Measurements from ENCODE around the gene NVL. TPM values are rescaled to one million over a fixed set of nuclear protein-coding genes. Genes with fewer than 3 reads are reported as not detected.
A peak's percentile ranks its signal among the peaks of the same experiment; 100 is the strongest.
"Not testable (repeated sequence)": the region's sequence is repeated elsewhere in the genome, so short reads cannot be mapped to it uniquely, and the experiment has no call there.

The NVL gene
- total RNA-seq, 1 donor from 2014 or later: 30.4 TPM

DNA sequence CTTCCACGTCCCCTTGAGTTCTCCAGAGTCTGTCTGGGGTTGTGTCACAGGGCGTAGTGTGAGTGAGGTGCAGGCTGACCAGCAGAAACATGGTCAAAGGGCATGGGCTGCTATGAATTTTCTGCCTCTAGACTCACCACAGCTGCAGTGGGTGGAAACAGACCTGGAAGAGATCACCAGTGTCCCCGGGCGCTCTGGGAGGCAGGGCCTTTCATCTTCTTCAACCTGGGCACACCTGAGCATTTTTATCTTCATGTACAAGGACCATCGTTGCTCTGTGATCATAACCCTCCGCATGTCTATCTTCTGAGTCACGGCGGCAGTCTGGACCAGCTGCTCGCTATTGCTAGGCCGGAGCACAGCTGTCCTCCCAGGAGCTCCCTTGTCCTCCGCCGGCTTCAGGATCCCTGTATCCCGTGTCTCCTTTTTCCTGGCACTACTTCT lies 117.3 kb downstream of the NVL start:
- DNase-seq (ENCODE audit: low spot score) (no peak), ATAC-seq (no peak)
- intact Hi-C loops (cut with DNase I): no loop called here

DNA sequence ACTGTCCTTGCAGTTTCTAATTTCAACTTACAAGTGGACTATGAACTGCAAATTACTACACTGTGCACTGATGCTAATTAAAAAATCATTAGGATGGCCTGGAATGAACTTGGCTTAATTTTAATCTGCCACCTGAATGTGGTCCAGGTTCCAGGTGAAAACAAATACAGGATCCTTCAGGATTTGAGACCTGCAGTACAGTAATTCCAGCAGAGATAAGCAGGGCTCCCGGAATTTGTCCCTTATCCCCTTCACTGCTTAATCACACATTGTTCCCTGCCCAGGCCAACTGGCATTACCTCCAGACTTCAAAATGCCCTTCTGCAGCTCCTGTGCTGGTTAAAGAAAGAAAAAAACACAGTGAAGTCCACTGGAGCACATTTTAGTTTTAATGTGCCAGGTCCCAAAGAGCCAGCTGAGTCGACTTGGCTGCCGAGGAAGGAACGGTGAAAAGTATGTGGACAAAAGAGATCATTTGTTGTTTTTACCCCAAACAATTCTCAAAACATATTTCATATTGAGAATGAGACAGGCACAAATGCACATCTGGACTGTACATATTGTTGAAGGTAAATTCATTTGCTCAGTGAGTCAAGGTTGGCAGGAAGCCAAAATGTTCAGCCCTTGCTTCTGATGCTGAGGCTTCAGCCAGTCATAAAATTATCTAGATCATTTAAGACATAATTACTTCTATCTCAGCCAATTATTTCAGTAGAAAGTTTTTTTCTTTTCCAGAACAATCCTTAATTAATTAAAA lies 118.6 kb downstream of the NVL start:
- no peak for DNase-seq (ENCODE audit: low spot score)
- intact Hi-C loops (cut with DNase I): no loop called here
- no peak for ATAC-seq

DNA sequence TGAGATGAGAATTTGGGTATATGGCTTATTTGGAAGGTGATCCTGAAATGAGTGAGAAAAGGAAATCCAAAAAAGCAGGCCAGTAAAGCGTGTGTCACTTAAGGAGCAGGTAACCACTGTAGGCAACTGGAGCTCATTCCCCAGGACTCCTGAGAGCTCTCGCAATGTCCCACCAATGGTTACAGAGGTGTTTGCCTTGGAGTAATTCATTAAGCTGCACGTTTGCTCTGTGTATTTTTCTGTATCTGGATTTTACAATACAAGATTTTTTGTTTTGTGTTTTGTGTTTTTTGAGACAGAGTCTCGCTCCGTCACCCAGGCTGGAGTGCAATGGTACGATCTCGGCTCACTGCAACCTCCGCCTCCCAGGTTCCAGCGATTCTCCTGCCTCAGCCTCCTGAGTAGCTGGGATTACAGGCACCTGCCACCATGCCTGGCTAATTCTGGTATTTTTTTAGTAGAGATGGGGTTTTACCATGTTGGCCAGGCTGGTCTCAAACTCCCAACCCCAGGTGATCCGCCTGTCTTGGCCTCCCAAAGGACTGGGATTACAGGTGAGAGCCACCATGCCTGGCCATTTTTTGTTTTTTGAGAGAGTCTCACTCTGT lies 123.9 kb downstream of the NVL start:
- ATAC-seq; intact Hi-C loops (cut with DNase I); DNase-seq (ENCODE audit: low spot score): not testable (repeated sequence)

GRCh38 chr1:224205438-224205840 lies 124.5 kb downstream of the NVL start:
- intact Hi-C loops (cut with DNase I): no loop called here
- ATAC-seq: peak; percentile 21
- no peak for DNase-seq (ENCODE audit: low spot score)

DNA sequence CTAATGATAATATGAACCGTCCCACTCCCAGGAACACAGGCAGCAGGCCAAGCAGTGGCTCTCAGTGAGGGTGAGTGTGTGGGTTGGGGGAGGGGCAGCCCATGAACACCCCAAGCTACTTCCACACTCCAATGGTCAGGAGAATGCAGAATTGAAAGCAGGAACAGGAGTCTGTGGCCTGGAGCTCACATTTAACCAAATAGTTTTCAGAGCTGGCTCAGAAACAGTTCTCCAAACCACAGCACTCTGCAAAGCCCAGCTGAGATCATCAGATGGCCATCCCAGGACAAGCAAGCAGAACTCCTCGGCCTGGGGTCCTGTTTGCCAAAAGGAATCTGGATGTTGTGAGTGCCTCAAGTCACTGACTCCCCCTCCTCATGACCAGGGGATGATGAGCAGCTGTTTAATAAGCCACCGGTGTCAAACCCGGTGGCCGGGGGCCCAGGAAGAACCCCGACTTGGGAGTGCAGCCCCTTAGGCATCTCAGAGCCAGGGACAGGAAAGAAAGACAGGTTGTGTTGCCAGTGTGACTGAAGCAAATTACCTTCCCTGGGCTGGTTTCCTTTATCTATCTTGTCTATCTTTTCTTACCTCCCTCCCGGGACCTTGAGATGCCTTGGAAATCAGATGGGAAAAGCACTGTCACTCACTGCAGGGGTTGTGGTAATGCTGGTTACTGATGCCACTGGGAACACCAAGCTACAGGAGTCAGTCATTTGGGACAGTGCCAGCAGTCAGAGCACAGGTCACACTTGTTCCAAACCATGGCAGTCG lies 126.5 kb downstream of the NVL start:
- ATAC-seq: peak; percentile 83

DNA sequence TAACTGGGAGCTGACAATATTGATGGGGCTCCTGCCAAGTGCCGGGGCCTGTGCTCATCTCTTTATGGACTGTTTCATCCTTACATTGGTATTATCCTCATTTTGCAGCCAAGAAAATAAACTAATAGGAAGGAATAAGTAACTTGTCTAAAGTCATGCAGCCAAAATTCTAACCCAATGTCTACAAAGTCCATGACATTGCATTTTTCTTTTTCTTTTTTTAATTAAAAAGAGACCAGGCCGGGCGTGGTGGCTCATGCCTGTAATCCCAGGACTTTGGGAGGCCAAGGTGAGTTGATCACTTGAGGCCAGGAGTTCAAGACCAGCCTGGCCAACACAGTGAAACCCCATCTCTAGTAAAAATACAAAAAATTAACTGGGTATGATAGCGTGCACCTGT lies 128.1 kb downstream of the NVL start:
- DNase-seq (ENCODE audit: low spot score): no peak
- intact Hi-C loops (cut with DNase I): no loop called here
- no peak for ATAC-seq

More for the DNA sequence above, 126.5 kb downstream of the NVL start:
- DNase-seq (ENCODE audit: low spot score): peak; percentile 72
- intact Hi-C loops (cut with DNase I): no loop called here

GRCh38 chr1:224201383-224201782 lies 128.6 kb downstream of the NVL start:
- intact Hi-C loops (cut with DNase I): no loop called here
- ATAC-seq (no peak), DNase-seq (ENCODE audit: low spot score) (no peak)

DNA sequence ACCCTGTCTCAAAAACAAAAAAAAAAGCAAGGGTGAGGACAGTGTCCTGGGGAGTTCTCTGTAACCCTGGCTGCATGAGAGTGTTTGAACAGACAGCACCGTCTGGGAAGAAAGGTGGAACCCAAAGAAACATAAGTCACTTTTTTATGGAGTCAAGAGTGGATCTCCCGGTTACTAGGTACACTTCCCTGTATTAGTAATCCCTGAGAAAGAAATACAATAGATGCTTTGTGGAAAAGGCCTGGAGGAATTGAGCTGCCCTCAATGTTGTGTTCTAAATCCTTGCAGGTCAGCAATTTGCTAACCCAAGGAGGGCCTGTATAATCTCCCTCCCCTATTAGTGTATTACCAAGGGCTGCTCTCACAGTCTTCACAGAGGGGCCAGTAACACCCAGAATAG lies 130.3 kb downstream of the NVL start:
- DNase-seq (ENCODE audit: low spot score): no peak
- intact Hi-C loops (cut with DNase I): no loop called here

DNA sequence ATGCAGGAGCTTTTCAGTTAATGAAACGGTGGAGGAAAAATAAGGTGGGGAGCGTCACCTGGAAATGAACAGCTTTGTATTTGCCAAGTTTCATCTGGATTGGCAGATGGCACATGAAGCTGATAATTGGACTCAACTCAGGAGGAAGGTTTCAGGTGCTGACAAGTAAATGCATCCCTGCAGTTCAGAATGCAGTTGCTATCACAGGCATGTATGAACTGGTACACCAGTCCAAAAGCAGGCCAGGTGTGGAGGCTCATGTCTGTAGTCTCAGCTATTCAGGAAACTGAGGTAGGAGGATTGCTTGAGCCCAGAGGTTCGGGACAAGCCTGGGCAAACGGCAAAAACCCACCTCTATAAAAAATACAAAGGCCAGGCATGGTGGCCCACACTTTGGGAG lies 131.4 kb downstream of the NVL start:
- intact Hi-C loops (cut with DNase I): no loop called here
- no peak for DNase-seq (ENCODE audit: low spot score)
- ATAC-seq: no peak

More for the DNA sequence above, 130.3 kb downstream of the NVL start:
- ATAC-seq: no peak

GRCh38 chr1:224196813-224197600 lies 133.0 kb downstream of the NVL start:
- DNase-seq (ENCODE audit: low spot score) (no peak), ATAC-seq (no peak)
- intact Hi-C loops (cut with DNase I): no loop called here

- intact Hi-C loops (cut with DNase I): loop anchor here (2.0 kb wide), 1 partner anchor 37 kb away; no protein-coding TSS in a partner anchor
- ATAC-seq (no peak), DNase-seq (ENCODE audit: low spot score) (no peak)
These were observed 136.5 kb downstream of the NVL start for GRCh38 chr1:224193319-224193966.

GRCh38 chr1:224192082-224192788 lies 137.7 kb downstream of the NVL start:
- intact Hi-C loops (cut with DNase I): loop anchor here (2.0 kb wide), 1 partner anchor 35 kb away; no protein-coding TSS in a partner anchor
- DNase-seq (ENCODE audit: low spot score): no peak
- ATAC-seq: no peak

DNA sequence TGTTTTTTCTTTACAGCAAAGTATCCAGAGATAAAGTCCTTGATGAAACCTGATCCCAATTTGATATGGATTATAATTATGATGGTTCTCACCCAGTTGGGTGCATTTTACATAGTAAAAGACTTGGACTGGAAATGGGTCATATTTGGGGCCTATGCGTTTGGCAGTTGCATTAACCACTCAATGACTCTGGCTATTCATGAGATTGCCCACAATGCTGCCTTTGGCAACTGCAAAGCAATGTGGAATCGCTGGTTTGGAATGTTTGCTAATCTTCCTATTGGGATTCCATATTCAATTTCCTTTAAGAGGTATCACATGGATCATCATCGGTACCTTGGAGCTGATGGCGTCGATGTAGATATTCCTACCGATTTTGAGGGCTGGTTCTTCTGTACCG lies 140.4 kb downstream of the NVL start:
- DNase-seq (ENCODE audit: low spot score) (no peak), ATAC-seq (no peak)
- intact Hi-C loops (cut with DNase I): no loop called here

GRCh38 chr1:224188286-224188685 lies 141.7 kb downstream of the NVL start:
- ATAC-seq: no peak
- no peak for DNase-seq (ENCODE audit: low spot score)
- intact Hi-C loops (cut with DNase I): no loop called here

- DNase-seq (ENCODE audit: low spot score) (no peak), ATAC-seq (no peak)
- intact Hi-C loops (cut with DNase I): no loop called here
These were observed 144.8 kb downstream of the NVL start for GRCh38 chr1:224185208-224185607.

DNA sequence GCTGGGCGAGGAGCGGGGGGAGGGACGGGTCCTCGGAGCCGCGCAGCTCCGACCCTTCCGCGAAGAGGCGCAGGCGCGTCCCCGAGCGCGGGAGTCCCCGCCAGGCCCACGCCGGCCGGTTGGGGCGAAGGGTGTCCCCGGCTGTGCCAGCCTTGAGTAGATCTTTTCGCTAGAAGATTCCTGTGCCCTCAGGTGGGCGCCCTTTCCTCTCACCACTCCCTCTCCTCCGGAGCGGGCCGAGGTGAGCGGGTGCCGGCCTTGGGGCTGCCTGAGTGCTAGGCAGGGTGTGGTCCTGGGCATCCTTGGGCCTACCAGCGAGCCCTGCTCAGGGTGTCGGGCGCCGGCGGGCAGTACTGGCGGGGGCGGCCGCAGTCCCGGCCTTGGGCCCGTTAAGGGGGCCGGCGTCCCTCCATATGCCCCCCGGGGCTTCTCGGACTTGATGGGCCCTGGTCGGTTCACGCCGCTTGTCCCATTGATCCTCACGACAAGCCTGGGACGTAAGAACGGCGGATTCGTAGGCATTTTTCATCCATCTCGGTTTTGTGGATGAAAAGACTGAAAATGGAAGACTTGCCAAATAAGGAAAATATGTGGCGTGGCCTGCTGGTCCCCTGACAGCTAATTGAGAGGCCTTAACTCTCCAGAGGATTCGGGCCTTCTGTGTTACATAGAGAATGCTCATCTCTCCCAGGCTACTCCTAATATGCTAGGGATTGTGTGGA lies 146.2 kb downstream of the NVL start:
- ATAC-seq (peak; percentile 79), DNase-seq (ENCODE audit: low spot score) (peak; percentile 75)
- intact Hi-C loops (cut with DNase I): no loop called here

DNA sequence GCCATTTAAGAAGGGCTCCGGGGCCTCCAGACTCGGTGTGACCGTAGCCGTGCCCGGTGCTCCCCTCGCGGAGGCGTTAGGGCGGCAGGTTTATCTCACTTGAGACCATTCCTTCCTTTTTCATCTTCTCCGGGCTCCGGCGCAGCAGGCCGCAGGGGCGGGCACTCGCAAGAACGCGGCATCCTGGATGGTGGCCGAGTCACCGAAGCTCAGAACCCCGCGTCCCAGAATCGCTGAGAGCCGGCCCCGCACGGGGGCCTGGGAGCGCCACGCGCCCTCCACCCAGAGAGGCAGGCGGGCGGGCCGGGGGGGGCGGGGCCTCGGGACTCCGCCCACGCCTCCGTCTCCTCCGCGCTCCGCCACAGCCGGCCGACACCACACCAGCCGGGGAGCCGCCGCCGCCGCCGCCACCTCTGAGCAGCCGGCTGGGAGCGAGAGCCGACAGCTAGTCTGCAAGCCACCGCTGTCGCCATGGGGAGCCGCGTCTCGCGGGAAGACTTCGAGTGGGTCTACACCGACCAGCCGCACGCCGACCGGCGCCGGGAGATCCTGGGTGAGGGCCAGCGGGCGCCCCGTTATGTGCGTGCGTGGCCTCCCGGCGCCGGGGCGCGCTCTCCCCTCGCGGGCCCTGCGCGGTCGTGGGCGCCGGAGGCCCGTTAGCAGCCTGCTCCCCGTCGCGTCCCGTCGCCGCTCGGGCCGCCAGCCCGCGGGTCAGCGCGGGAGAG lies 146.9 kb downstream of the NVL start, which contains the start of gene DEGS1:
Gene DEGS1 (plus strand): TSS at position 375 of the 725 bp plus-strand sequence. CDS start 97 bp downstream, at position 472.
- DNase-seq (ENCODE audit: low spot score) (peak; percentile 87), ATAC-seq (peak; percentile 93)
- intact Hi-C loops (cut with DNase I): no loop called here

Measured in sciatic nerve (tissue), 2 donors.